Spleen (tissue), 11 donors: Measurements from ENCODE around the gene SLC4A2. TPM values are rescaled to one million over a fixed set of nuclear protein-coding genes. Genes with fewer than 3 reads are reported as not detected.

Experiments used
- DNase-seq: peaks from one replicate; pipeline ENCODE4 v3.0.0-alpha.2; 2020
- H3K27ac ChIP-seq, 8 donors: fragments of 200-600 bp; sonication (generic) in 7 of 8; 1 replicate in 4 of 8; 2 replicates in 4 of 8; pipeline versions ENCODE4 v1.5.0 to v1.8.0; 2016 to 2021; ENCODE audit warnings: inconsistent platforms in 4 of 8, mild to moderate bottlenecking in 4 of 8, moderate library complexity in 1 of 8
- H3K27me3 ChIP-seq, 7 donors: fragments of 200-600 bp; sonication (generic) in 6 of 7; replicated peaks in 1 of 7; 1 replicate in 4 of 7; 2 replicates in 3 of 7; pipeline versions ENCODE4 v1.5.0 to v1.8.0; 2016 to 2021; ENCODE audit warnings: inconsistent platforms in 3 of 7, mild to moderate bottlenecking in 1 of 7
- H3K36me3 ChIP-seq, 6 donors: fragments of 200-600 bp; sonication (generic) in 5 of 6; 1 replicate in 4 of 6; 2 replicates in 2 of 6; pipeline versions ENCODE4 v1.5.0 to v1.8.0; 2016 to 2021; ENCODE audit warnings: inconsistent platforms in 2 of 6
- H3K4me1 ChIP-seq, 6 donors: fragments of 200-600 bp; sonication (generic) in 5 of 6; 1 replicate in 3 of 6; 2 replicates in 3 of 6; pipeline versions ENCODE4 v1.5.0 to v1.8.0; 2016 to 2021; ENCODE audit warnings: inconsistent platforms in 3 of 6
- H3K4me3 ChIP-seq, 8 donors: fragments of 200-600 bp; sonication (generic) in 7 of 8; 1 replicate in 4 of 8; 2 replicates in 4 of 8; pipeline versions ENCODE4 v1.5.0 to v1.8.0; 2016 to 2021; ENCODE audit warnings: inconsistent platforms in 4 of 8, mild to moderate bottlenecking in 4 of 8, moderate library complexity in 2 of 8
- H3K9me3 ChIP-seq, 8 donors: fragments of 200-600 bp; sonication (generic) in 7 of 8; 1 replicate in 4 of 8; 2 replicates in 4 of 8; pipeline versions ENCODE4 v1.5.0 to v1.8.0; 2016 to 2021; ENCODE audit warnings: inconsistent platforms in 4 of 8
- POLR2A ChIP-seq, 3 donors: fragments of 450-650 bp; IDR thresholded peaks; one replicate each; pipeline ENCODE4 v1.5.1; 2017; ENCODE audit warnings: antibody characterized with exemption in 3 of 3, mild to moderate bottlenecking in 1 of 3
- POLR2AphosphoS5 ChIP-seq, 3 donors: sonication (generic); formaldehyde crosslinking; IDR thresholded peaks; one replicate each; pipeline ENCODE4 v1.5.1; 2017; ENCODE audit warnings: antibody characterized with exemption in 3 of 3
- WGBS, 5 donors: extraction: QIAGEN DNeasy Blood & Tissue Kit in 3 of 5; methylation state at CpG; one replicate each; pipeline versions ENCODE4 v1.1.5 to v1.1.7; 2013 to 2018; 5-methylcytosine and 5-hydroxymethylcytosine counted together
- intact Hi-C: fragments of 100-400 bp; cut with DNase I; formaldehyde crosslinking; loops from one replicate; pipeline ENCODE4 v1.15.0; 2023; ENCODE audit warnings: low total_unique reads
- polyA plus RNA-seq, 3 donors: library from polyadenylated mRNA; stranded (reverse); fragments of 200-250 nt; gene quantifications; one replicate each; pipeline ENCODE4 v1.2.1, GENCODE V29; 2013
- total RNA-seq, 7 donors: library from RNA; depleted of rRNA in 3 of 7; stranded (reverse); fragments of >200 nt in 3 of 7; fragmentation: NEBNext Ultra II Directional in 4 of 7; extraction: Animal tissue kit (Norgen Biotek cat#: 25700) in 4 of 7; gene quantifications; one replicate each; pipeline versions ENCODE4 v1.1.0 to v1.2.1, GENCODE V29; 2016 to 2021
- TF ChIP-seq, protein P1 (sequence below), 11 experiments: fragments of 200-600 bp in 7 of 11; fragments of 450-650 bp in 4 of 11; sonication (generic) in 4 of 11; IDR thresholded peaks in 8 of 11; conservative IDR thresholded peaks in 3 of 11; 1 replicate in 7 of 11; 2 replicates in 4 of 11; pipeline versions ENCODE4 v1.4.0 to v1.8.0; 2016 to 2021; ENCODE audit warnings: antibody characterized with exemption in 11 of 11, inconsistent platforms in 4 of 11, mild to moderate bottlenecking in 1 of 11
- donor health status: healthy with polysubstance abuse.
- donor health status: DM: no; HTN: no; CAD: no; lungs with moderate emphysema.
- donor health status: DM: no; HTN: no; CAD: no.
- donor health status: Bipolar disorder and iron deficiency.
- donor health status: healthy.
- donor health status: DM: no; HTN: no; CAD: no.
- donor health status: DM: yes; HTN: yes; CAD: no.

The SLC4A2 gene
- total and polyA plus RNA-seq, 10 donors, result 43.9 to 122 (median 90.9) TPM

DNA sequence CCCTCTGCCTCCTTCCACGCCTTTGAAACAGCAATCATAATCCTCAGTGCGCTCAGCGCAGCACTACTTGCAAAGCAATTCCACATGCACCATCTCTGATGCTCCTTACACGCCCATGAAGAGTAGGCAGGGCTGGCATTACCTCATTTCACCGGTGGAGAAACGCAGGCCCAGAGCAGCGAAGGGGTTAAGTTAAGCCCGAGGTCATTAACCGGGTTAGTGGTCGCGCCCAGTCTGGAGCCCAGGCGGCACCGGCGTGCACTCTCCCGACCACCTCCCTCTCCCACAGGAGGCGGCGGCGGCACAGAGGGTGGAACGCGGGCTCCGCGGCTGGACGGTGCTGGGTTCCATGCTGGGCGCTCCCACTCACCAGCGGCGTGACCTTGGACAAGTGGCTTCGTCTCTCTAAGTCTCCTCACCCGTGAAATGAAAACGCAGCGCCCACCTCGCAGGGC is 20.7 kb downstream of the SLC4A2 start:
- H3K4me3 ChIP-seq, result peak overlapping the region; percentile 81 to 98 (median 92)
- peaks cover 0 to 57% (median 21%) of the 10 kb centered on the region in 6 donors for H3K36me3 ChIP-seq
- intact Hi-C loops, result no loop called here
- DNase-seq, result no peak
- H3K9me3 ChIP-seq, result no peaks in the 10 kb centered on the region
- WGBS, 5 donors, result 1 to 7% (median 2%) methylated on average over 4 to 31 of the region's 31 CpGs
- peaks cover 43 to 74% (median 58%) of the 10 kb centered on the region in 6 donors for H3K4me1 ChIP-seq
- TF ChIP-seq, protein P1, sequence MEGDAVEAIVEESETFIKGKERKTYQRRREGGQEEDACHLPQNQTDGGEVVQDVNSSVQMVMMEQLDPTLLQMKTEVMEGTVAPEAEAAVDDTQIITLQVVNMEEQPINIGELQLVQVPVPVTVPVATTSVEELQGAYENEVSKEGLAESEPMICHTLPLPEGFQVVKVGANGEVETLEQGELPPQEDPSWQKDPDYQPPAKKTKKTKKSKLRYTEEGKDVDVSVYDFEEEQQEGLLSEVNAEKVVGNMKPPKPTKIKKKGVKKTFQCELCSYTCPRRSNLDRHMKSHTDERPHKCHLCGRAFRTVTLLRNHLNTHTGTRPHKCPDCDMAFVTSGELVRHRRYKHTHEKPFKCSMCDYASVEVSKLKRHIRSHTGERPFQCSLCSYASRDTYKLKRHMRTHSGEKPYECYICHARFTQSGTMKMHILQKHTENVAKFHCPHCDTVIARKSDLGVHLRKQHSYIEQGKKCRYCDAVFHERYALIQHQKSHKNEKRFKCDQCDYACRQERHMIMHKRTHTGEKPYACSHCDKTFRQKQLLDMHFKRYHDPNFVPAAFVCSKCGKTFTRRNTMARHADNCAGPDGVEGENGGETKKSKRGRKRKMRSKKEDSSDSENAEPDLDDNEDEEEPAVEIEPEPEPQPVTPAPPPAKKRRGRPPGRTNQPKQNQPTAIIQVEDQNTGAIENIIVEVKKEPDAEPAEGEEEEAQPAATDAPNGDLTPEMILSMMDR (IDR thresholded peaks at IDR 0.05 in 8 of 11, conservative IDR thresholded peaks at IDR 0.05 in 3 of 11), result no peak
- TF ChIP-seq POLR2A (IDR thresholded peaks at IDR 0.05) (no peak), POLR2AphosphoS5 (IDR thresholded peaks at IDR 0.05) (no peak)
- peak overlapping the region; percentile 78 to 97 (median 94) for H3K27ac ChIP-seq
- peaks cover 0 to 1% (median 0%) of the 10 kb centered on the region in 7 donors for H3K27me3 ChIP-seq

DNA sequence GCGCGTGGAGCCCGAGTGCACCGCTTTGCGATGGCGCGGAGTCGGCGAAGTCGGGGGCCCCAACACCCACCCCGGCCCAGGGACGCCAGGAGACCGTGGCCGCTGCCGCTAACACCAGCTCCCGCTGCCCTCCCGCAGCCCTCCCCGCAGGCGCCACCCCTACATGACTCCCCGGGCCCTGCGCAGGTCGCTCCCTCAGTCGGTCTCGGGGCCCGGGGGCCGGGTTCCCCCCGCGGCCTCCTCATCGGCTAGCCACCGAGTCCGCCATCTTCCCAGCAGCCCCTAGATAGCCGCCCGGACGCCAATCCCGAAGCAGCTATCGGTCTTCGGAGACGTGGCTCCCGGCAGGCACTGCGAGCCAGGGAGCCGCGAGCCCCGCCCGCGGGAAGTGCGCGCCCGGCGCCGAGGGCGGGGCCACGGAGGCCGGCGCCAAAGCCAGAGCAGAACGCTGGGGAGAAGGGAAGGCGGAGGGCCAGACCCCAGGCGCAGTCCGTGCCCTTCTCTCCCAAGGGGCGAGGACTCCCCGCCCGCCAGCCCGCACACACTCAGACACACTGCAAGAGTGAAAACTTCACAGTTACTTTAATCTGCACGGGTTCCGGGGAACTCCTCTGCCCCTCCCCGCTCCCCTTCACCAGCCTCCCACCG is 21.3 kb downstream of the SLC4A2 start, which contains the start of gene FASTK:
Gene FASTK, minus strand, starts transcription at position 288 of the 648 bp plus-strand sequence. Its CDS starts 43 bp downstream, at position 245.
- peak; percentile 99 for DNase-seq
- TF ChIP-seq POLR2A (IDR thresholded peaks at IDR 0.05) (no peak), POLR2AphosphoS5 (IDR thresholded peaks at IDR 0.05) (peak; percentile 80 to 86 (median 85))
- TF ChIP-seq, protein P1 (IDR thresholded peaks at IDR 0.05 in 8 of 11, conservative IDR thresholded peaks at IDR 0.05 in 3 of 11), result peak in 2 of 11 experiments; percentile 14 to 28
- Histone ChIP-seq H3K4me3 (peak within 1 kb of the TSS; percentile 81 to 98 (median 92)), H3K27ac (peak within 1 kb of the TSS; percentile 78 to 97 (median 94)), H3K9me3 (no peaks in the 10 kb centered on the region), H3K4me1 (peaks cover 47 to 79% (median 63%) of the 10 kb centered on the region in 6 donors), H3K36me3 (peaks cover 0 to 51% (median 16%) of the 10 kb centered on the region in 6 donors), H3K27me3 (peaks cover 0 to 7% (median 0%) of the 10 kb centered on the region in 7 donors)
- 1 to 3% (median 3%) methylated on average over 26 to 66 of the region's 66 CpGs for WGBS, 5 donors
- intact Hi-C loops, result no loop called here

DNA sequence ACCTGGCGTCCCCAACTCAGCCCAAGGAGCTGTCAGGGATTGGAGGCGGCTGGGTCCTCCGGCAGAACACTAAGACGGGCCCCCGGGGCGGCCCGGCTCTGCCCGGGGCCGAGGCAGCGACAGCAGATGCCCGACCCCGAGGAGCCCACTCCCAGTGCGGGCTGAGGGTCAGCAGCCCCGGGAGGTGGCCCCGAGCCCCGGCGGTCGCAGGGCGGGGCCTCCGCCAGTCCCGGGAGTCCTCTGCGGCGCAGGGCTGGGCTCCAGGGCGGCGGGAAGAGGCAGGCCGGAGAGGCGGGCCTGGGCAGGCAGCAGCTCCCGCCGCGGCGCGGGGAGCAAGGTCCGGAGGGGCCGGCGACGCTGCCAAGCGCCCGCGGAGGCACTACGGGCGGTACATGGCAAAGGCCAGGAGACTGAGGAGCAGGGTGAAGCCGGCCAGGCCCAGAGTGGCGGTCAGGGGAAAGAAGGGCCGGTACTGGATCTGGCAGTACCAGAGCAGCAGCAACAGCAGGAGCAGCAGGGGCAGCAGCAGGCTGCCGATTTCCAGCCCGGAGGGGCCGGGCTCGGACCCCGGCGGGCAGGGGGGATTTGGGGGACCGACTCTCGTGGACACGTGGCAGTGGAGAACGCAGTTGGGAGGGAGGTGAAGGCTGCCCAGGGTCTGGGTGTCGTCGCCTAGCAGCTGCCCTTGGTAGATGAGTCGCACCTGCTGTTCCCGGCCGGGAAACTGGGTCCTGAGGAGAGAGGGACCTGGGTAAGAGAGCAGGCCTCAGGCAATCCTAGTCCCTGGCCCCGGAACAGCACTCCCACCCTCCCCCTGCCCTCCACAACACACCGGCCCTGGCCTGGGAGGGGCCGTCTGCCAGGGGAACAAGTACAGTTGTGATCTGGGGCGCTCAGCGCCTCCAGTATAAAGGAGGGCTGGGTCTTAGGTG is 22.0 kb downstream of the SLC4A2 start:
- DNase-seq, result peak; percentile 89
- TF ChIP-seq POLR2A (IDR thresholded peaks at IDR 0.05) (no peak), POLR2AphosphoS5 (IDR thresholded peaks at IDR 0.05) (no peak)
- TF ChIP-seq, protein P1 (IDR thresholded peaks at IDR 0.05 in 8 of 11, conservative IDR thresholded peaks at IDR 0.05 in 3 of 11), result no peak
- peak overlapping the region; percentile 81 to 98 (median 92) for H3K4me3 ChIP-seq
- WGBS, 5 donors, result 54 to 76% (median 64%) methylated on average over 42 to 64 of the region's 64 CpGs
- H3K36me3 ChIP-seq, result peaks cover 0 to 43% (median 8%) of the 10 kb centered on the region in 6 donors
- H3K9me3 ChIP-seq, result no peaks in the 10 kb centered on the region
- H3K4me1 ChIP-seq, result peaks cover 50 to 83% (median 67%) of the 10 kb centered on the region in 6 donors
- intact Hi-C loops, result no loop called here
- peak overlapping the region; percentile 78 to 97 (median 94) for H3K27ac ChIP-seq
- peaks cover 0 to 10% (median 0%) of the 10 kb centered on the region in 7 donors for H3K27me3 ChIP-seq
